Measurements from ENCODE around the gene ABCB9. TPM values are rescaled to one million over a fixed set of nuclear protein-coding genes. Genes with fewer than 3 reads are reported as not detected.
"Not testable (repeated sequence)": the region's sequence is repeated elsewhere in the genome, so short reads cannot be mapped to it uniquely, and the experiment has no call there.

ABCB9 gene
- total RNA-seq (2014; rRNA removed) = 18.4 and 20.9 TPM in 2 replicates
- Bru-seq, nascent RNA = percentile 48 among the genes with signal in this experiment
- percentile 55 among the genes with signal in this experiment for BruChase-seq, experiment 1, labeled RNA remaining after a 6-hour chase
- BruChase-seq, experiment 2, labeled RNA remaining after a 2-hour chase = percentile 53 among the genes with signal in this experiment
- long read RNA-seq, partial matches to known transcripts = 8 of 21 reads
- long read RNA-seq, other reads (novel, unspliced or antisense) = 10 of 21 reads

DNA sequence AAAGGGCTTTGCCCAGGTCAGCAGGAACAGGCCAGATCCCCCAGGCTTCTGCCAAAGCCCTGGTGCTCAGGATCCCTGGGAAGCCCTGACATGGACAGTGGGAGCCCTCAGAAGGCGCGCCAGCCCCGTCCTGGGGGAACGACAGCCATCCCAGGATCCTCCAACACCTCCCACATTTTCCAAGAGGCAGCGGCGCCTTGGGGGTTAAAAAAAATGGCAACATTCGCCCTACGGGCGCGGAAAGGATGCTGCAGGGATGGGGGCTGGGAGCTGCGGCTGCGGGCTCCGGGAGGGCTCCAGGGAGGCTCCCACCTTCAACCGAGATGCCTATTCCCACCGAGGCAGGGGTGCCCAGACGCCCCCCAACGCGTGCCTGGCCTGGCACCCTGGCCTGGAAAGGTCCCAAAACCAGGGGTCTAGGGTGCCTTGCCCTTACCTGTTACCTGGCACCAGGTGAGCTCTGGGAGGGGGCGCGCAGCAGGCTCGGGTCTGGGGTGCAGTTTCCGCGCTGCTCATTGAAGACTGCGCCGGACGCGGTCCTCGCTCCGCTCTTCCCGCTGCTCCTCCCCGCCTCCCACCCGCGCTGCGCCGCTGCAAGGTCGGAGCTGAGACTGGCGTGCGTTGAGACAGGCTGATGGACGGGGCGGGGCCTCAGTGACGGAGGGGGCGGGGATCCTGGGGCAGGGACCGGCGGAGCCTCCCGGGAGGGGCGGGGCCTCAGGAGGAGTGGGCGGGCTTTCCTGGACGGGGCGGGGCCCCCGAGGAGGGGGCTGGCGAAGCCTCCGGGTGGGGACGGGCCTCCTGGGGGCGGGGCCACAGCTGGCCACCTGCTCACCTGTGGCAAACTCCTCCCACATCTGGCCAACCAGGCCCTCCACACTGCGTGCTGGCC lies at the start of gene ABCB9:
Gene ABCB9, minus strand, starts transcription at position 613 of the 892 bp plus-strand sequence. CDS start 6,228 bp downstream, outside the sequence.
- H2AFZ ChIP-seq (ENCODE audit: low read length) = peak within 1 kb of the TSS; percentile 87
- H3K36me3 ChIP-seq (ENCODE audit: low read depth, low read length) = no peaks in the 10 kb centered on the region
- H3K4me3 ChIP-seq (ENCODE audit: low read length) = peak within 1 kb of the TSS; percentile 99
- POLR2A ChIA-PET (ENCODE audit: unreplicated experiment) = interaction anchor here (0.5 to 0.7 kb wide), 4 partner anchors 9 to 267 kb away, joined by 3 to 8 read pairs (median 4); partner anchors contain the start of gene MTRFR
- DNase-seq (peak; percentile 96), ATAC-seq (peak; percentile 94)
- H3F3A ChIP-seq (ENCODE audit: low read length, unreplicated experiment) = no peaks in the 10 kb centered on the region
- no peaks in the 10 kb centered on the region for H3K9me3 ChIP-seq (ENCODE audit: low read length)
- no peaks in the 10 kb centered on the region for H4K20me1 ChIP-seq (ENCODE audit: low read length)
- no peak within 1 kb of the TSS for H3K27ac ChIP-seq (ENCODE audit: low read length)
- BruUV-seq (replicated peaks) = TSS peak; percentile 55
- H3K4me2 ChIP-seq (ENCODE audit: low read length) = peak within 1 kb of the TSS; percentile 91
- CTCF ChIA-PET = no interaction called here
- H3K4me1 ChIP-seq (ENCODE audit: insufficient read depth, low read length) = peaks cover 22% of the 10 kb centered on the region
- H3K9ac ChIP-seq (ENCODE audit: low read length) = peak within 1 kb of the TSS; percentile 72
- no peaks in the 10 kb centered on the region for H3K27me3 ChIP-seq (ENCODE audit: low read length)
- TF ChIP-seq EZH2 (IDR thresholded peaks at IDR 0.05; ENCODE audit: low read length, unreplicated experiment) (no peak), CTCF (conservative IDR thresholded peaks at IDR 0.05; ENCODE audit: low read depth, low read length) (no peak), EZH2phosphoT487 (IDR thresholded peaks at IDR 0.05; ENCODE audit: borderline replicate concordance, low read length) (no peak)
- intact Hi-C loops (cut with micrococcal nuclease) = no loop called here
- no peaks in the 10 kb centered on the region for H3K9me2 ChIP-seq (replicated peaks; ENCODE audit: low read length)
- peaks cover 35% of the 10 kb centered on the region for H3K79me2 ChIP-seq (ENCODE audit: low read length)

- H3K4me1 ChIP-seq (ENCODE audit: insufficient read depth, low read length); H3K9me3 ChIP-seq (ENCODE audit: low read length); intact Hi-C loops (cut with micrococcal nuclease); BruUV-seq (replicated peaks); H3K36me3 ChIP-seq (ENCODE audit: low read depth, low read length); DNase-seq; H3K79me2 ChIP-seq (ENCODE audit: low read length); H4K20me1 ChIP-seq (ENCODE audit: low read length); H3K27ac ChIP-seq (ENCODE audit: low read length); H3K4me3 ChIP-seq (ENCODE audit: low read length); H3K4me2 ChIP-seq (ENCODE audit: low read length); H2AFZ ChIP-seq (ENCODE audit: low read length); H3K9ac ChIP-seq (ENCODE audit: low read length); H3K27me3 ChIP-seq (ENCODE audit: low read length); POLR2A ChIA-PET (ENCODE audit: unreplicated experiment); H3K9me2 ChIP-seq (replicated peaks; ENCODE audit: low read length); ATAC-seq; H3F3A ChIP-seq (ENCODE audit: low read length, unreplicated experiment); CTCF ChIA-PET: not testable (repeated sequence)
These were observed 48.2 kb upstream of the ABCB9 start for GRCh38 chr12:123014473-123014872.

DNA sequence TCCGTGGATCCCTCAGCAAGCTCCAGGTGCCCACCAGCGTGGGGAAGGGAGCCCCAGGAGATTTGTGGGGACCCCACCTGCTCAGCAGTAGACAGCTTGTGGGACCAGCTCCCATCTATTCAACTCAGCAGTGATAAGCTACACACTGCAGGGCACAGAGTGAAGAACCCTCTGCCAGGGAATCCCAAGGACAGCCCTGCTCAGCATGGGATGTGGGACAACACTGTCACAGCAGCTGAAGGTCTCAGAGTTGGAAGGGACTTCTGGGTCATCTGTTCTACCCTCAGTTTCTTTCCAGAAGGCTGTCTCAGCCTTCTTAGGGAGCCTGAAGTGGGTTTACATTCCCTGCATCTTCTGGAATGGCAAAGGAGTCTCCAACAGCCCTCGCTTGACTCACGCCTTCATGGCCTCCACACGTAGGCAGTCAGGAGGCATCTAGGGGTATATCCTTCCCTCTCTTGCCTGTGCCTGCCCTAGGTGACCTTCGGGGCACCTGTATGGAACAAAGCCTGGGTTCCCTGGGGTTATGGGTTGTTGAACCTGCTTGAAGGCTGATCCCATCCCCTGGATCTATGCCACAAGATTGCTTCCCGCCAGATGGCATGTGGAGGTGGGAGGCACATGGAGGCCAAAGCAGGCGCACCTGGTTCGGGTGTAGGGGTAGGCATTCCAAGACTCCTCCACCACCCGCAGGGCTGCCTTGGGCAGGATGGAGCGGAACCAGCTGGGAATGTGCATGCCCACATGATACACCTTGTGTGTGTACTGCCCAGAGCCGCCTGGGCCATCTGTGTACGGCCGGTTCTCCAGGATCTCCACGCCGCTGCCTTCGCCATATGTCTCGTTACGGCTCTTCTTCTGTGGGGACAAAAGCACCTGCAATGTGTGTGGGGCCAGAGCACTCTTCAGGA lies 47.2 kb upstream of the ABCB9 start:
- Histone ChIP-seq H3K4me2 (ENCODE audit: low read length) (no peak overlapping the region), H2AFZ (ENCODE audit: low read length) (no peak overlapping the region), H3F3A (ENCODE audit: low read length, unreplicated experiment) (no peaks in the 10 kb centered on the region), H4K20me1 (ENCODE audit: low read length) (no peaks in the 10 kb centered on the region), H3K4me3 (ENCODE audit: low read length) (no peak overlapping the region), H3K9me3 (ENCODE audit: low read length) (no peaks in the 10 kb centered on the region), H3K9me2 (replicated peaks; ENCODE audit: low read length) (no peaks in the 10 kb centered on the region), H3K36me3 (ENCODE audit: low read depth, low read length) (no peaks in the 10 kb centered on the region), H3K27ac (ENCODE audit: low read length) (no peak overlapping the region), H3K27me3 (ENCODE audit: low read length) (no peaks in the 10 kb centered on the region), H3K4me1 (ENCODE audit: insufficient read depth, low read length) (no peaks in the 10 kb centered on the region), H3K79me2 (ENCODE audit: low read length) (no peaks in the 10 kb centered on the region), H3K9ac (ENCODE audit: low read length) (no peak overlapping the region)
- no peak for ATAC-seq
- BruUV-seq (replicated peaks) = no TSS peak
- ChIA-PET POLR2A (ENCODE audit: unreplicated experiment) (no interaction called here), CTCF (no interaction called here)
- TF ChIP-seq EZH2phosphoT487 (IDR thresholded peaks at IDR 0.05; ENCODE audit: borderline replicate concordance, low read length) (no peak), EZH2 (IDR thresholded peaks at IDR 0.05; ENCODE audit: low read length, unreplicated experiment) (no peak), CTCF (conservative IDR thresholded peaks at IDR 0.05; ENCODE audit: low read depth, low read length) (no peak)
- intact Hi-C loops (cut with micrococcal nuclease) = no loop called here
- no peak for DNase-seq
